K562 (cell line): ENCODE results near the gene CEP135. TPM values are rescaled to one million over a fixed set of nuclear protein-coding genes. Genes with fewer than 3 reads are reported as not detected.

Source experiments
- ATAC-seq: fragments of 200-7000 bp; cut with Tn5 transposase; 3 replicates; pipeline ENCODE4 v1.9.1; 2020; ENCODE audit warnings: moderate library complexity
- BruUV-seq: library from RNA; stranded (reverse); fragments of 400-500 nt; replicated peaks from 2 replicates; lab custom pipeline; 2021; lab: Mats Ljungman, UMichigan
- CTCF ChIA-PET: fragments of 300-600 bp; formaldehyde crosslinking; extraction: SDS; loops from one replicate; lab custom pipeline; 2021; ENCODE audit warnings: low intra/inter-chr PET ratio; lab: Yijun Ruan, JAX
- POLR2A ChIA-PET: fragments of 300-600, 350-650 bp; sonication (Branson Sonifier 250); formaldehyde crosslinking; extraction: SDS; loops from one replicate; lab custom pipeline; 2021; ENCODE audit warnings: antibody characterized with exemption, inconsistent platforms; lab: Yijun Ruan, JAX
- DNase-seq, 4 experiments: peaks; one replicate each; pipeline versions ENCODE4 v3.0.0 to v3.0.0-alpha.2; 2011 to 2018; ENCODE audit warnings: low spot score in 3 of 4, mixed read lengths in 3 of 4; ENCODE audit errors: extremely low read depth in 1 of 4
- FAIRE-seq: peaks from 2 replicates; lab custom pipeline; 2011; peaks lifted over from hg19 to GRCh38; lab: Jason Lieb, UNC
- H2AFZ ChIP-seq: 2 replicates; pipeline ENCODE4 v1.6.0; 2011; ENCODE audit warnings: low read depth, low read length, control low read depth, inconsistent platforms
- H3K27ac ChIP-seq: fragments of 200-600 bp; 3 replicates; pipeline ENCODE4 v1.8.0; 2011; ENCODE audit warnings: low read depth, mild to moderate bottlenecking, control low read depth, inconsistent platforms, low read length, moderate library complexity, mixed read lengths; ENCODE audit errors: extremely low read depth
- H3K27me3 ChIP-seq, 2 experiments: fragments of 300-600 bp in 1 of 2; 2 replicates in 1 of 2; 3 replicates in 1 of 2; pipeline versions ENCODE4 v1.6.0 to v1.8.0; 2011; ENCODE audit warnings: inconsistent platforms in 2 of 2, low read length in 2 of 2, mild to moderate bottlenecking in 1 of 2, mixed read lengths in 1 of 2, moderate library complexity in 1 of 2; ENCODE audit not compliant: control insufficient read depth in 2 of 2, insufficient read depth in 2 of 2
- H3K36me3 ChIP-seq: fragments of 300-600 bp; 3 replicates; pipeline ENCODE4 v1.8.0; 2011; ENCODE audit warnings: mild to moderate bottlenecking, low read length, inconsistent platforms; ENCODE audit not compliant: control insufficient read depth, insufficient read depth
- H3K4me1 ChIP-seq, 2 experiments: fragments of 200-600 bp in 1 of 2; replicated peaks in 1 of 2; 2 replicates in 1 of 2; 3 replicates in 1 of 2; pipeline versions ENCODE4 v1.5.1 to v1.8.0; 2011; ENCODE audit warnings: inconsistent platforms in 2 of 2, low read length in 2 of 2, mild to moderate bottlenecking in 1 of 2, mixed read lengths in 1 of 2, moderate library complexity in 1 of 2; ENCODE audit not compliant: control insufficient read depth in 2 of 2, insufficient read depth in 2 of 2
- H3K4me2 ChIP-seq: 2 replicates; pipeline ENCODE4 v1.6.1; 2011; ENCODE audit warnings: low read length, control low read depth, inconsistent platforms, mixed read lengths; ENCODE audit not compliant: insufficient read depth
- H3K4me3 ChIP-seq: fragments of 200-600 bp; sonication (generic), shearing (Covaris generic); 2 replicates; pipeline ENCODE4 v1.5.1; 2016; ENCODE audit warnings: control low read depth, inconsistent platforms
- H3K79me2 ChIP-seq: fragments of 200-600 bp; 3 replicates; pipeline ENCODE4 v1.8.0; 2011; ENCODE audit warnings: low read length, inconsistent platforms; ENCODE audit not compliant: control insufficient read depth, insufficient read depth
- H3K9ac ChIP-seq, 2 experiments: 2 replicates each; pipeline versions ENCODE4 v1.6.0 to v1.6.1; 2011; ENCODE audit warnings: low read depth in 2 of 2, low read length in 2 of 2, control low read depth in 1 of 2, inconsistent platforms in 1 of 2, mild to moderate bottlenecking in 1 of 2, mixed read lengths in 1 of 2; ENCODE audit not compliant: insufficient read depth in 1 of 2
- H3K9me1 ChIP-seq: one replicate; pipeline ENCODE4 v1.6.0; 2011; ENCODE audit warnings: inconsistent platforms, mild to moderate bottlenecking, low read length, moderate library complexity; ENCODE audit not compliant: control insufficient read depth, insufficient read depth
- H3K9me3 ChIP-seq: replicated peaks from 2 replicates; pipeline ENCODE4 v1.5.1; 2011; ENCODE audit warnings: low read depth, low read length, inconsistent platforms; ENCODE audit not compliant: control insufficient read depth, insufficient read depth
- H4K20me1 ChIP-seq: replicated peaks from 2 replicates; pipeline ENCODE4 v1.6.1; 2011; ENCODE audit warnings: low read length, inconsistent platforms, mixed read lengths; ENCODE audit not compliant: control insufficient read depth, insufficient read depth
- HMGN3 ChIP-seq: IDR thresholded peaks from 2 replicates; pipeline ENCODE4 v1.6.1; 2011; ENCODE audit warnings: borderline replicate concordance, low read depth, mild to moderate bottlenecking, mixed read lengths, low read length; ENCODE audit not compliant: insufficient read length; ENCODE audit errors: extremely low read depth
- HNRNPUL1 ChIP-seq: fragments of 200-400 bp; formaldehyde crosslinking; IDR thresholded peaks from 2 replicates; pipeline ENCODE4 v1.6.1; 2017; ENCODE audit warnings: low read length
- PCBP1 ChIP-seq: fragments of 200-400 bp; formaldehyde crosslinking; IDR thresholded peaks from 2 replicates; pipeline ENCODE4 v1.6.1; 2018; ENCODE audit warnings: mild to moderate bottlenecking, low read depth, low read length; ENCODE audit not compliant: poor library complexity, severe bottlenecking
- TAL1 ChIP-seq: fragments of 450-650 bp; IDR thresholded peaks from 2 replicates; pipeline ENCODE4 v1.6.1; 2016; ENCODE audit warnings: mild to moderate bottlenecking
- ZNF134 ChIP-seq: fragments of 250-450 bp; sonication (Bioruptor Pico); conservative IDR thresholded peaks from 2 replicates; pipeline ENCODE4 v1.4.0; 2020
- ZSCAN32 ChIP-seq: fragments of 450-650 bp; formaldehyde crosslinking; IDR thresholded peaks from 2 replicates; pipeline ENCODE4 v1.4.0; 2020; ENCODE audit warnings: mild to moderate bottlenecking, moderate library complexity
- WGBS: fragments of 100-300 bp; shearing (Covaris generic); methylation state at CpG from one replicate; pipeline ENCODE4 v1.1.6; 2016; ENCODE audit warnings: low coverage, mixed read lengths; ENCODE audit not compliant: insufficient coverage; ENCODE audit errors: missing lambda C conversion rate; 5-methylcytosine and 5-hydroxymethylcytosine counted together
- in situ Hi-C: fragments of 300-500 bp; cut with MboI; formaldehyde crosslinking; loops from 4 replicates; pipeline ENCODE4 v1.15.0; 2018; ENCODE audit warnings: inconsistent platforms, mixed read lengths
- intact Hi-C: fragments of 100-400 bp; cut with micrococcal nuclease; formaldehyde crosslinking; loops from 2 replicates; pipeline ENCODE4 v1.14.2; 2022
- polyA plus RNA-seq, 8 experiments: library from polyadenylated mRNA; depleted of rRNA in 4 of 8; stranded (reverse) in 5 of 8; unstranded in 3 of 8; fragments of >200 nt; fragmentation: Nextera tagmentation in 2 of 8; fragmentation: Illumina TruSeq in 1 of 8; extraction: Ambion mirVana in 2 of 8; extraction: Trizol in 1 of 8; gene quantifications; 2 replicates each; pipeline versions ENCODE4 v1.2.1 to v1.2.3, GENCODE V29; 2011 to 2014; ENCODE audit warnings: inconsistent platforms in 1 of 8, missing spikeins in 1 of 8
- total RNA-seq, 7 experiments: library from RNA; depleted of rRNA in 6 of 7; stranded (reverse); fragments of >200 nt in 6 of 7; fragmentation: Illumina TruSeq in 2 of 7; extraction: Trizol in 2 of 7; gene quantifications; 2 replicates each; pipeline versions ENCODE4 v1.2.1 to v1.2.3, GENCODE V29; 2011 to 2021; ENCODE audit warnings: low replicate concordance in 1 of 7
- TF ChIP-seq, protein P1 (sequence below): sonication (generic); formaldehyde crosslinking; IDR thresholded peaks from 2 replicates; pipeline ENCODE4 v1.8.0; 2022; ENCODE audit warnings: mild to moderate bottlenecking, missing genetic modification reagents
- TF ChIP-seq, protein P2 (sequence below): fragments of 200-800 bp; sonication (Bioruptor generic); IDR thresholded peaks from 2 replicates; pipeline ENCODE4 v1.6.1; 2017; ENCODE audit warnings: missing genetic modification characterization, missing compliant biosample characterization

The CEP135 gene
- total and polyA plus RNA-seq, 9 of the 15 experiments (the other 6 are each of a cell fraction or from before 2014, with no cell fraction given): 3.1 to 18.9 (median 15.3) TPM

DNA sequence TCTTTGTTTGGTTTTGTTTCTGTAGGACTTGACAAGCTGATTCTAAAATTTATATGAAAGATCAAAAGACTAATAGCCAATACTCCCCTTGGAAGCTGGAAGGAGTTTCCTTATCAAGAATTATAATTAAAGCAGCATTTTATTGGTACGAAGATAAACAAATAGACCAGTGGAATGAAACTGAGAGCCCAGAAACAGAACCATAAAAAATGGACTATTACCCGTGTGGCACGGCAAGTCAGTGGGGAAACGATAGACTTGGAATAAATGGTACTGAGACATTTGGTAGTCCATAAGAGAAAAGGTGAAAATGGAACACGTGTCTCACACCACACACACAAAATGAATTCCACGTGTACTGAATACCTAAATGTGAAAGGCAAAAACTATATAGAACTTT is 42.4 kb upstream of the CEP135 start:
- H3K4me2 ChIP-seq: no peak overlapping the region
- ChIA-PET CTCF (no interaction called here), POLR2A (no interaction called here)
- no peak overlapping the region for H3K9ac ChIP-seq
- no TSS peak for BruUV-seq
- no peak for TF ChIP-seq TAL1
- no peak for TF ChIP-seq PCBP1
- no peak for TF ChIP-seq HNRNPUL1
- no peak for TF ChIP-seq ZSCAN32 (CRISPR knock-in tag)
- no peak for TF ChIP-seq ZNF134 (CRISPR knock-in tag)
- TF ChIP-seq, protein P1, sequence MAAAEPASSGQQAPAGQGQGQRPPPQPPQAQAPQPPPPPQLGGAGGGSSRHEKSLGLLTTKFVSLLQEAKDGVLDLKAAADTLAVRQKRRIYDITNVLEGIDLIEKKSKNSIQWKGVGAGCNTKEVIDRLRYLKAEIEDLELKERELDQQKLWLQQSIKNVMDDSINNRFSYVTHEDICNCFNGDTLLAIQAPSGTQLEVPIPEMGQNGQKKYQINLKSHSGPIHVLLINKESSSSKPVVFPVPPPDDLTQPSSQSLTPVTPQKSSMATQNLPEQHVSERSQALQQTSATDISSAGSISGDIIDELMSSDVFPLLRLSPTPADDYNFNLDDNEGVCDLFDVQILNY (CRISPR knock-in tag): no peak
- TF ChIP-seq HMGN3: no peak
- TF ChIP-seq, protein P2, sequence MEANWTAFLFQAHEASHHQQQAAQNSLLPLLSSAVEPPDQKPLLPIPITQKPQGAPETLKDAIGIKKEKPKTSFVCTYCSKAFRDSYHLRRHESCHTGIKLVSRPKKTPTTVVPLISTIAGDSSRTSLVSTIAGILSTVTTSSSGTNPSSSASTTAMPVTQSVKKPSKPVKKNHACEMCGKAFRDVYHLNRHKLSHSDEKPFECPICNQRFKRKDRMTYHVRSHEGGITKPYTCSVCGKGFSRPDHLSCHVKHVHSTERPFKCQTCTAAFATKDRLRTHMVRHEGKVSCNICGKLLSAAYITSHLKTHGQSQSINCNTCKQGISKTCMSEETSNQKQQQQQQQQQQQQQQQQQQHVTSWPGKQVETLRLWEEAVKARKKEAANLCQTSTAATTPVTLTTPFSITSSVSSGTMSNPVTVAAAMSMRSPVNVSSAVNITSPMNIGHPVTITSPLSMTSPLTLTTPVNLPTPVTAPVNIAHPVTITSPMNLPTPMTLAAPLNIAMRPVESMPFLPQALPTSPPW (CRISPR knock-in tag): no peak
- H3K27ac ChIP-seq: no peak overlapping the region
- ATAC-seq (no peak), DNase-seq (no peak), FAIRE-seq (no peak)
- peaks cover 19% of the 10 kb centered on the region; the same call in 1 of the 3 replicates for H3K36me3 ChIP-seq
- H2AFZ ChIP-seq: no peak overlapping the region
- intact Hi-C loops: no loop called here
- H4K20me1 ChIP-seq: no peaks in the 10 kb centered on the region
- H3K79me2 ChIP-seq: no peaks in the 10 kb centered on the region
- no peaks in the 10 kb centered on the region for H3K4me1 ChIP-seq
- no peaks in the 10 kb centered on the region for H3K9me3 ChIP-seq
- no peak overlapping the region for H3K4me3 ChIP-seq
- in situ Hi-C loops: no loop called here
- WGBS: 53% methylated on average over 6 of the region's 6 CpGs
- no peaks in the 10 kb centered on the region for H3K9me1 ChIP-seq
- no peaks in the 10 kb centered on the region for H3K27me3 ChIP-seq
